Embryonic facial prominence (tissue), 1 donor: ENCODE data around the gene AMN.

Experiments
- DNase-seq: peaks from one replicate; pipeline ENCODE4 v3.0.0-alpha.2; 2016; ENCODE audit errors: extremely low spot score

The AMN gene

GRCh38 chr14:102898776-102899515 is 23.5 kb upstream of the AMN start:
- DNase-seq: no peak

- DNase-seq: no peak
Measured at GRCh38 chr14:102899516-102899900, 23.0 kb upstream of the AMN start.

- DNase-seq: no peak
Measured at GRCh38 chr14:102900631-102901571, 21.6 kb upstream of the AMN start.

GRCh38 chr14:102901633-102902032 is 20.8 kb upstream of the AMN start:
- DNase-seq: no peak

GRCh38 chr14:102902086-102902485 is 20.4 kb upstream of the AMN start:
- DNase-seq: no peak

- no peak for DNase-seq
Measured at GRCh38 chr14:102902523-102903247, 19.8 kb upstream of the AMN start.

GRCh38 chr14:102903248-102903888 is 19.1 kb upstream of the AMN start:
- DNase-seq: no peak

GRCh38 chr14:102903889-102904512 is 18.5 kb upstream of the AMN start:
- no peak for DNase-seq

GRCh38 chr14:102905116-102906108 is 17.1 kb upstream of the AMN start:
- no peak for DNase-seq

GRCh38 chr14:102906616-102907302 is 15.7 kb upstream of the AMN start:
- DNase-seq: no peak

GRCh38 chr14:102907303-102907844 is 15.1 kb upstream of the AMN start:
- no peak for DNase-seq

- DNase-seq: no peak
Measured at GRCh38 chr14:102907980-102908730, 14.3 kb upstream of the AMN start.

- DNase-seq: no peak
Measured at GRCh38 chr14:102908766-102909455, 13.6 kb upstream of the AMN start.

GRCh38 chr14:102909462-102909861 is 13.0 kb upstream of the AMN start:
- no peak for DNase-seq

- no peak for DNase-seq
Measured at GRCh38 chr14:102909911-102910310, 12.6 kb upstream of the AMN start.

GRCh38 chr14:102910442-102910841 is 12.0 kb upstream of the AMN start:
- DNase-seq: no peak

GRCh38 chr14:102911541-102911951 is 10.9 kb upstream of the AMN start:
- no peak for DNase-seq
